Right atrium auricular region (tissue), 2 donors: Measurements from ENCODE around the gene FER. TPM values are rescaled to one million over a fixed set of nuclear protein-coding genes. Genes with fewer than 3 reads are reported as not detected.

ENCODE experiments used
- DNase-seq: peaks from one replicate; pipeline ENCODE4 v3.0.0-alpha.2; 2019; ENCODE audit warnings: low spot score
- H3K27ac ChIP-seq, 2 donors: fragments of 200-600 bp; sonication (generic); 1 replicate in 1 of 2; 2 replicates in 1 of 2; pipeline ENCODE4 v1.5.1; 2016 to 2019
- H3K27me3 ChIP-seq, 2 donors: fragments of 200-600 bp; sonication (generic); one replicate each; pipeline versions ENCODE4 v1.5.1 to v1.6.0; 2017 to 2019
- H3K36me3 ChIP-seq: fragments of 200-600 bp; sonication (generic); one replicate; pipeline ENCODE4 v1.5.1; 2016
- H3K4me1 ChIP-seq, 2 donors: fragments of 200-600 bp; sonication (generic); one replicate each; pipeline versions ENCODE4 v1.5.1 to v1.6.0; 2017 to 2019
- H3K4me3 ChIP-seq, 2 donors: fragments of 200-600 bp; sonication (generic); 1 replicate in 1 of 2; 2 replicates in 1 of 2; pipeline ENCODE4 v1.5.1; 2017 to 2019; ENCODE audit warnings: mild to moderate bottlenecking in 1 of 2, moderate library complexity in 1 of 2
- H3K9me3 ChIP-seq, 2 donors: fragments of 200-600 bp; sonication (generic); one replicate each; pipeline ENCODE4 v1.5.1; 2019
- CTCF ChIP-seq, 2 donors: fragments of 200-600 bp; sonication (generic); IDR thresholded peaks; one replicate each; pipeline ENCODE4 v1.5.1; 2019; ENCODE audit warnings: antibody characterized with exemption in 2 of 2
- total RNA-seq, 2 donors: library from RNA; depleted of rRNA; stranded (reverse); fragments of >200 nt; gene quantifications; one replicate each; pipeline ENCODE4 v1.1.0, GENCODE V29; 2016

FER gene
- total RNA-seq, 2 donors from 2014 or later: 10.6 to 12.9 TPM

GRCh38 chr5:108925073-108925472 lies 177.4 kb downstream of the FER start:
- no peak overlapping the region for H3K27ac ChIP-seq
- DNase-seq: no peak

GRCh38 chr5:108930107-108930506 lies 182.4 kb downstream of the FER start:
- no peak overlapping the region for H3K27ac ChIP-seq
- no peak for DNase-seq
- no peak overlapping the region for H3K4me3 ChIP-seq
- no peaks in the 10 kb centered on the region for H3K36me3 ChIP-seq
- peaks cover 0 to 10% of the 10 kb centered on the region in 2 donors for H3K9me3 ChIP-seq
- peaks cover 0 to 7% of the 10 kb centered on the region in 2 donors for H3K4me1 ChIP-seq
- no peaks in the 10 kb centered on the region for H3K27me3 ChIP-seq
- TF ChIP-seq CTCF (IDR thresholded peaks at IDR 0.05): no peak

More at GRCh38 chr5:108925073-108925472, 177.4 kb downstream of the FER start:
- Histone ChIP-seq H3K9me3 (no peaks in the 10 kb centered on the region), H3K4me3 (no peak overlapping the region), H3K27me3 (no peaks in the 10 kb centered on the region), H3K4me1 (peaks cover 0 to 7% of the 10 kb centered on the region in 2 donors), H3K36me3 (no peaks in the 10 kb centered on the region)
- no peak for TF ChIP-seq CTCF (IDR thresholded peaks at IDR 0.05)

GRCh38 chr5:108935611-108936010 lies 187.9 kb downstream of the FER start:
- H3K4me1 ChIP-seq: no peaks in the 10 kb centered on the region
- H3K4me3 ChIP-seq: no peak overlapping the region
- H3K36me3 ChIP-seq: no peaks in the 10 kb centered on the region
- peaks cover 0 to 10% of the 10 kb centered on the region in 2 donors for H3K9me3 ChIP-seq
- DNase-seq: no peak
- no peaks in the 10 kb centered on the region for H3K27me3 ChIP-seq
- no peak for TF ChIP-seq CTCF (IDR thresholded peaks at IDR 0.05)
- H3K27ac ChIP-seq: no peak overlapping the region

GRCh38 chr5:108937221-108937620 lies 189.5 kb downstream of the FER start:
- Histone ChIP-seq H3K27ac (no peak overlapping the region), H3K36me3 (no peaks in the 10 kb centered on the region), H3K4me1 (no peaks in the 10 kb centered on the region), H3K9me3 (peaks cover 0 to 9% of the 10 kb centered on the region in 2 donors), H3K4me3 (no peak overlapping the region), H3K27me3 (no peaks in the 10 kb centered on the region)
- TF ChIP-seq CTCF (IDR thresholded peaks at IDR 0.05): no peak
- no peak for DNase-seq

GRCh38 chr5:108940506-108940905 lies 192.8 kb downstream of the FER start:
- H3K4me1 ChIP-seq: no peaks in the 10 kb centered on the region
- no peaks in the 10 kb centered on the region for H3K36me3 ChIP-seq
- TF ChIP-seq CTCF (IDR thresholded peaks at IDR 0.05): no peak
- DNase-seq: no peak
- no peaks in the 10 kb centered on the region for H3K9me3 ChIP-seq
- no peak overlapping the region for H3K27ac ChIP-seq
- H3K27me3 ChIP-seq: no peaks in the 10 kb centered on the region
- H3K4me3 ChIP-seq: no peak overlapping the region

- no peaks in the 10 kb centered on the region for H3K9me3 ChIP-seq
- no peaks in the 10 kb centered on the region for H3K36me3 ChIP-seq
- H3K27me3 ChIP-seq: no peaks in the 10 kb centered on the region
- no peak for TF ChIP-seq CTCF (IDR thresholded peaks at IDR 0.05)
- H3K4me3 ChIP-seq: no peak overlapping the region
- no peak for DNase-seq
- no peaks in the 10 kb centered on the region for H3K4me1 ChIP-seq
- H3K27ac ChIP-seq: no peak overlapping the region
Measured at GRCh38 chr5:108941746-108942145, 194.0 kb downstream of the FER start.
